Activated gamma-delta T cell (primary cell): ENCODE measurements around the gene TRIM77.
"Not testable (repeated sequence)": the region's sequence is repeated elsewhere in the genome, so short reads cannot be mapped to it uniquely, and the experiment has no call there.

Experiments used
- DNase-seq: peaks from one replicate; lab custom pipeline; 2025; lab: John Stamatoyannopoulos, UW
- total RNA-seq, 2 donors: gene quantifications; one replicate each; lab custom pipeline; 2026; lab: John Stamatoyannopoulos, UW

TRIM77 gene, protein sequence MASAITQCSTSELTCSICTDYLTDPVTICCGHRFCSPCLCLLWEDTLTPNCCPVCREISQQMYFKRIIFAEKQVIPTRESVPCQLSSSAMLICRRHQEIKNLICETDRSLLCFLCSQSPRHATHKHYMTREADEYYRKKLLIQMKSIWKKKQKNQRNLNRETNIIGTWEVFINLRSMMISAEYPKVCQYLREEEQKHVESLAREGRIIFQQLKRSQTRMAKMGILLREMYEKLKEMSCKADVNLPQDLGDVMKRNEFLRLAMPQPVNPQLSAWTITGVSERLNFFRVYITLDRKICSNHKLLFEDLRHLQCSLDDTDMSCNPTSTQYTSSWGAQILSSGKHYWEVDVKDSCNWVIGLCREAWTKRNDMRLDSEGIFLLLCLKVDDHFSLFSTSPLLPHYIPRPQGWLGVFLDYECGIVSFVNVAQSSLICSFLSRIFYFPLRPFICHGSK
- total RNA-seq: 0 reads per million in 2 donors

DNA sequence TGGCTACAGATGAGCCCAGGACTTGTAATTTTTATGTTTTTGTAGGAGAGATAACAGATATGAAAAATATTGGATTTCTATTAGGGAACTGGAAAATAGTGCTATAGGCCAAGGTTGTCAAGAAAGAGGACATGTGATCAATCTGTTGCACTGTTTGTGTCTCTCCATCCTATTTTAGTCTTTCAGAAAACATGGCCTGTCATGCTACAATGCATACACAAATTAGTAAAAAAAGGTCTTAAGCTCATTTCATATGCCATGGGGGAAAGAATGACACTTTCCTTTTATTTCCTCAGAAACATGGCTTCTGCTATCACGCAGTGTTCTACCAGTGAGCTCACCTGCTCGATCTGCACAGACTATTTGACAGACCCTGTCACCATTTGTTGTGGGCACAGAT is at the start of gene TRIM77:
Gene TRIM77 (plus strand): TSS at position 301 of the 400 bp plus-strand sequence. CDS start 0 bp downstream, at position 301.
- DNase-seq: not testable (repeated sequence)

DNA sequence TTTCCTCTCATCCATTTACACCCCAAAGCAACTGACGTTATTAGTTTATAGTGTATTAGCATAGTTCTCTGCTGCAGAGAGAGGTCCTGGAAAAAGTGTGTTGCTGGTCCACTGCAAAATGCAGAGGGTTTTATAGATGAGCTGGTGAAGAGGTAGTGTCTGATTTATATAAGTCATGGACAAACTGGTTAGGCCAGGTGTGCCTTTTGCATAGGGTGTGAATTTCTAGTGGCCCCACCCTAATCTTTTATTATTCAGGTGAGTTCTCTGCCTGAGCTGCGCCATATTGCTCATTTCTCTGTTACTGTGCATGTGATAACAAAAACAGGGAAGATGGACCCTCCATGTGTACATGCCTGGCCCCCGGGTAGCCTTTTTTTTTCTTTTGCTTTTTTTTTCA is 43.1 kb upstream of the TRIM77 start:
- DNase-seq: no peak

DNA sequence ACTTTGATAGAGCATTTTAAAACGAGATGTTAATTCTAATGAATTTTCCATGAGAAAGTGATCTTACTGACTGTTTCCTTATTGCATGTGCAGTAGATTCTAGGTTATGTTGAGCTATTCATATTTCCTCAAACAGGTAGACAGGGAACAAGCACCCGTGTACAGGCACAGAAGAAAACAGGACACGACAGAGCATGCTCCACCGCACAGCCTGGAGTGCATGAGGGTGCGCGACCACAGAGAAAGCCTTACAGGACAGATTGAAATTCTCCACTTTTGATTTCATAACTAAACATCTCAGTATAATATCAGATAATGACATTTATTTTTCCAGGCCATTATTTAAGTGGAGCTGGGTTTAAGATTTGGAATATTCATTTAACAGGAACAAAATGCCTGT is 41.9 kb upstream of the TRIM77 start:
- not testable (repeated sequence) for DNase-seq

DNA sequence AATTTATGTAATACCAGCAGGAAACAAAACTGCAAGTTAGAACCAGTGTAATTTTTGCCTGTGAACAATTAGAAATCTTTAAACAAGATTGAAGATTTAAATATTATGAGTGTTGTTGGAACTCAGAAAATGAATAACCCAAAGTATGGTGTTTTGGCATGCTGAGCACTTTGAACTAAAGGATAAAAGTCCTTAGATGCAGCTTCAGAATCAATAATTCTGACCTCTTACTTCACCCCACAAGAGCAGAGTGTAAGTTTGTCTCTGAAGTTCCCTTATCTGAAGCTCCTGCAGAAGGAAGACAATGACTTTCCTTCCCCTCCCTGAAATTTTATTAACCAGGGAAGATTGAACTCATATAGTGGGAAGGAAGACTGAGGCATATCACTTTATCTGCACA is 40.5 kb upstream of the TRIM77 start:
- DNase-seq: not testable (repeated sequence)

DNA sequence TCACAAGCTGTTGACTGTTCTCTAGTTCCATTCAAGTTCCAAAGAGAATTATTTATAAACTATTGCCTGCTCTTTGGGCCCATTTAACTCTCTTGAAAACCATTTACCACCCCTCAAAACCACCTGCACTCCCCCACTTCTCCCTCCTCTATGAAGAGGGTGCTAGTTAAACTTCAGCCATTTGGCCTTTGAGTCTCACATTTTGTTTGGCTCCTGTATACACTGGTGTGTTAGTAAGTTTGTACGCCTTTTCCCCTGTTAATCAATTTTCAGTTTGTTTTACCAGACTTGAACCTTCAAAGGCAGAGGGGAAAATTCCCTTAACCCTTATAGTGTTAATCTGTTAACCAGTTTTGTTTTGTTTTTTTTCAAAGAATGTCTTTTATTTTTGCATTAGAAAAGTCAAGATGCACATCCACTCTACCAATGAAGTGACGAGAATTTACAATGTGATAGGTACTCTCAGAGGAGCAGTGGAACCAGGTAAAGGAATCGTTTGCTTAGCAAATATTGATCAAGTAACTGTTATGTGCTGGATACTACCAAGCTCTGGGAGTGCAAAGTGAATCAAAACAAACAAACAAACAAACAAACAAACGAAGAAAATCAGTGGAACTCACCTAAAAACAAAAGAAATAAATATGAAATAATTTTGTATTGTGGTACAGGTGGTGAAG is 40.0 kb upstream of the TRIM77 start:
- DNase-seq: not testable (repeated sequence)

DNA sequence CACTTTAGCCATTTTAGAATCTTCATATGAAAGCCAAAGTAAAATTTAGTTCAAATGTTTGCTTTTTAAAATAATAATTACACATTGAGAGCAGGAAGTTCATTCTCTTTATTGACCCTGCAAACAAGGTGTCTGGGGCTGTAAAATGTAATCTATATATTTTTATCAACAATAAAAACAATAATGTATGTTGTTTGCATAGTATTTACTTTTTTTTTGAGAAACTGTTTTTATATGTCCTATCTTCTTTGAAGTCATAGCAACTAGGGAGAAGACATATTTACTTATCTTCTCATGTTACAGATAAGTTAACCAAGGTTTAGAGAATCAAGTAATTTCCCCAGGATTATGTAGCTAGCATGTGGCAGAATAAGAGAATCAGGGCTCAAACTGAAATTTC is 37.6 kb upstream of the TRIM77 start:
- DNase-seq: not testable (repeated sequence)

DNA sequence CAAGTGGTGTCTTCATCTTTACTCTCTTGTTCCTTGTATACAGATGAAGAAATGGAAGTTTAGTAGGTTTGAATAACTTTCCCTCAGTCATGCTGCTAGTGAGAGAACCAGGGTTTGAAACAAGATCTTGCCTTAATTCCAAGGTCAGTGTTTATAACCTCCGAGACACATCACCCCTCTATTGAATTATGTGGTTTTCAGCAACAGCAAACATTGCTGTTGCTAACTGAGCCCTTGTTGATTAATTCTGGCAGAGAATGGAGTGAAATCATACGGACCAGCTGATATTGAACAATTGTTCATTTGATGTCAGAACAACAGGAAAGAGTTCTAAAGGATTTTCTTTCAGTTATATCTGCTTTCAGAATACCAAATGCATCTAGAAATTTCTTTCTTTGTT is 36.7 kb upstream of the TRIM77 start:
- DNase-seq: not testable (repeated sequence)

DNA sequence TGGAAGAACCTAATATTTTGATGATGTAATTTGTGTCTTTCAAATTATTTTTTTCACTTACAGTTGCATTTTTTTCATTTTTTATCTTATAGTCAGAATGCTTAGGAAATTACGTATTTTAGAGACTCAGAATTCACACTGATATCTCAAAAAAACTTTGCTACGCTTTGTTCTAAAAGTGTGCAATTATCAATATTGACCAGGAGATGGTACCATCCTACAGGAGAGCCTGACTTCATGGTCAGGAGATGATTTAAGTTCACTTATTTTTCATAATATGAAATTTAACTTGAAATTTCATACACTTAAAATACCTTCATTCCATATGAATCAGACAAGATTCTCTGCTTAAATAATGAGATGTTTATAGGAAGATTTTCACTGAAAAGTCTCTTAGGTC is 34.7 kb upstream of the TRIM77 start:
- DNase-seq: not testable (repeated sequence)

DNA sequence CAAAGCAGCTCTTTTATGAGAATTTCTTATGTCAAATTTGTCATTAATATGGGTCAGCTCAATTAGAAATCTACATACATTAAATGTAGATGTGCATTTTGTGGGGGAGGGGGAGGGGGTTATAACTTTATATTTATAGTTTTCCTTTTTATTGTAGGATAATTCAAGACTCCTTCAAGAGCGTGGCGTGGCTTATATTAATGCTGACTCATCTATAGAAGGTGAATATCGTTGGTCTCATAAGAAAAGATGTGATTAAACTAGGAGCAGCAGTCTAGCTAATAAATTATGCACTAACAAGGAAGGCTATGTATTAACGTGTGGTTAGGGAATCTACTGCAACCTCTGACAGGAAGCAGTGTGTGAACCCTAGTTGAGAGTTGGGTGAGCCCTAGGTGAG is 34.2 kb upstream of the TRIM77 start:
- not testable (repeated sequence) for DNase-seq

DNA sequence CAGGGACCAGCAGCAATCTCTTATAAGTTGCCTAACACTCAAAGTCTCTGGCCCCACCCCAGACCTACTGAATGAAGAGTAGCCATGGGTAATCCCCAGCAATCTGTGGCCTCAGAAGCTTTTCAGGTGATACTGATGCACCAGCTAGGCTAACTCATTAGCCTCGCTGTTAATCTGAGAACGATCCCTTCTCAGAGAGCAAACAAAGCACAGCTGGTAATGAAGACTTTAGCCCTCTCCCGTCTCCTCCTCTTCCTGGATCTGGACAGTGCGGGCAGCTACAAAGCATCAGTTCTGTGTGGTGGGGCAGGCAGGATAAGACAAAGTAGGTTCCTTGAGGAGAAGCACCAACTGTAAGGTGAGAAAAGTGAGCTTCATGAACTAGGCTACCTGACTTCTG is 3.0 kb upstream of the TRIM77 start:
- not testable (repeated sequence) for DNase-seq

DNA sequence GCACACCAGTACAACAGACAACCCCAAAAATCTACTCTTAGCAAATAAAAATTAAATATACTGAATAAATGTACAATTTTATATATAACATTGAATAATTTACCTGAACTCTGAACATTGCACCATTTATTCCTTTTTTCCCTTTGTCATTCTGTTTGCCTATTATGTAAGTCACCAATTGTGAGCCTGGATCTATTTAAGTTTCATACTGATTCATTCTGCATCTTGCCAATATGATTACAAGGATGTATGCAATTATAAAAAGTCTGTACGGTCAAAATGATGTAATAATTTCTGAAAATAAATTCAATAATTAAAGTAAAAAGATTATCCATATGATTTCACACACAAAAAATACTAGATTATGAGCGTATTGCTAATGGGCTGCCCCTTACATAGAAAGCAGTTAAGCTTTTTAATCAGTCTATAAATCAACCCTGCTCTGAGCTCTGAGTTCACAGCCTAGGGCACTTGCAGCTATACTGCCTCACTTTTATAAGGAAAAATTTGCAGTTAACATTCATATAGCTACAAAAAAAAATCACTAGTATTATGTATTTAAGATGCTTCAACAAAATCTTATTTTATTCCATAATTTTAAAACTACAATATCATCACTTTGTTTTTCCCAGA is 14.9 kb downstream of the TRIM77 start:
- not testable (repeated sequence) for DNase-seq

DNA sequence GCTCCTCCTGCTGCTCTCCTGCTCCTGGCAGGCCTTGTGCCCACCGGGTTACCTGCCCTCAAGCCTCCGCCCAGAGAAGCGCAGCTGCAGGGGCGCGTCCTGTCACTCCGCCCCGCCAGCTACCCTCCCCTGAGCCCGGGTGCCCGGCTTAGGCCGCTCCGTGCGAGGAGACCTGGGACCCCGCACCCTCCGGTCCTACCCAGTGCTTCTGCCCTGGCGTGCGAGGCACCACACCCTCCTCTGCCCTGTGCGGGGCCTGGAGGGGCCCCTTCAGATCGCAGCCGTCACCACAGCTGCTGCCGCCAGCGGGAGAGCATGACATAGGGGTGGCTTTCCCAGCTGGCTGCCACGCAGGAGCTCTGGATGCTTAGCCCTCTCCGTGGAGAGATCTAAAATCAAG is 20.1 kb downstream of the TRIM77 start:
- DNase-seq: not testable (repeated sequence)

DNA sequence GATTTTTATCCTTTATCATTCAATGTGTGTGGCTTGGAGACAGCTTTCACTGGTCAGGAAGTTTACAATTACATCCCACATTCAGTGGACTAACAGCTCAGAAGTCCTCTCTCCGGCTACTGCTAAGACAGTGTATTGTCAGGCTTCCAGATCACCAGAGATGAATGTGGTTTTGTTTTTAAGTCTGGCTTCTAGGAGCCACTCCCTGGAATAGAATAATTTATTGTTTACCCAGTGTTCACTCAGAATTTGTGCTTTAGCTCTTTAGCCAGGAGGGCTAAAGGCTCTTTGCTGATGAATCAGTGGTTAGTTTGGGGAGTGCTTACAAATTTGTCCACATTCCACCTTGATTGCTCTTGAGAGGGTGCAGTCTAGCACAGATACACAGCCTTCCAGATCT is 26.5 kb downstream of the TRIM77 start:
- no peak for DNase-seq

DNA sequence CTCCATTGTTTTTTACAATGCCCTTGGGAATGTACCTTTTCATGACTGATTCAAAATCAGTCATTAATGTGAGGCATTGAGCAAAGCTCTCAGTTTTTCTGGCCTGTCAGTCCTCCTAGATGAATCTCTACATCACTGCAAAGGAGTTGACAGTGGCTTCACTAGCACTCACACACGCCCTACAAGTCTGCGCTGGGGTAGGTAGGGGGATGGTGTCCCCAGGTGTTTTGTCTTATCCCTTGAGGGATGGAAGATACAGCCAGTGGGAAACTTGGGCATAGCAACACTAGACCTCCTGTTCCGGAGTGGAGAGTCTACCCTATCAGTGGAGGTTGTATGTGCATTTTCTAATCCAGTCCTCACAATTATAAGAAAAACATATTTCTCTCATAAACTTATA is 27.0 kb downstream of the TRIM77 start:
- DNase-seq: no peak

DNA sequence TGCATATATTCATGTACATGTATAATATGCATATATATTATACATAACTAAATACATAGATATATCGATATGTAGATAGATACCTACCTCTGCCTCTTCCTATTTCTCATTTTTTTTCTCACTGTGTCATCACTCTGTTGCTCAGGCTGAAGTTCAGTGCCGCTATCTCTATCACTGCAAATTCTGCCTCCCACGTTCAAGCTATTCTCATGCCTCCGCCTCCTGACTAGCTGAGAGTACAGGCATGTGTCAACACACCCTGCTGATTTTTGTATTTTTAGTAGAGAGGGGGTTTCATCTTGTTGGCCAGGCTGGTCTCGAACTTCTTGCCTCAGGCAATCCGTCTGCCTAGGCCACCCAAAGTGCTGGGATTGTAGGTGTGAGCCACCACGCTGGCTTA is 31.3 kb downstream of the TRIM77 start:
- not testable (repeated sequence) for DNase-seq

DNA sequence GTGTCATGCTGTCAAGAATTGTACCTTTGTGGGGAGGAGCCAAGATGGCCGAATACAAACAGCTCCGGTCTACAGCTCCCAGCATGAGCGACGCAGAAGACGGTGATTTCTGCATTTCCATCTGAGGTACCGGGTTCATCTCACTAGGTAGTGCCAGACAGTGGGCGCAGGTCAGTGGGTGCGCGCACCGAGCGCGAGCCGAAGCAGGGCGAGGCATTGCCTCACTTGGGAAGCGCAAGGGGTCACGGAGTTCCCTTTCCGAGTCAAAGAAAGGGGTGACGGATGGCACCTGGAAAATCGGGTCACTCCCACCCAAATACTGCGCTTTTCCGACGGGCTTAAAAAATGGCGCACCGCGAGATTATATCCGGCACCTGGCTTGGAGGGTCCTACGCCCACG is 34.1 kb downstream of the TRIM77 start:
- DNase-seq: not testable (repeated sequence)

DNA sequence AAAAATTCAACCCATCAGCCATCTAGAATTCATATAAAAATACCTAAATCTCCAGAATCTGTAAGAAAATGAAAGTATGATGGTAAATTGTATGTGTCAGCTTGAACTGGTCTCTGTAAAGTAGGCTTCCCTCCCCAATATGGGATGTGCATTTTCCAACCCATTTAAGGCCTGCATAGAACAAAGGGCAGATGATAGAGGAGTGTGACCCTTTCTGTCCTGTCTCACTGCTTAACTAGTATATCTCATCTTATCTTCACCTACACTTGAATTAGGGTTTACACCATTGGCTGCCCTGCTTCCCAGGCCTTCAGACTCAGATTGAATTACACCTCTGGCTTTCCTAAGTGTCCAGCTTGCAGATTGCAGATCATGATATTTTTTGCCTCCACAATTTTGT is 40.7 kb downstream of the TRIM77 start:
- not testable (repeated sequence) for DNase-seq
